ENCODE data around the gene FRS3.
"Not testable (repeated sequence)": the region's sequence is repeated elsewhere in the genome, so short reads cannot be mapped to it uniquely, and the experiment has no call there.

Gene FRS3

GRCh38 chr6:41768545-41769308 is 11.0 kb downstream of the FRS3 start:
- DNase-seq = no peak

- peak; percentile 55 for DNase-seq
Measured at GRCh38 chr6:41767112-41767833, 12.4 kb downstream of the FRS3 start.

- DNase-seq = not testable (repeated sequence)
Measured at GRCh38 chr6:41766043-41766664, 13.5 kb downstream of the FRS3 start.

- DNase-seq = no peak
Measured at GRCh38 chr6:41763470-41763869, 16.2 kb downstream of the FRS3 start.

- DNase-seq = no peak
Measured at GRCh38 chr6:41759905-41760579, 19.7 kb downstream of the FRS3 start.

GRCh38 chr6:41759106-41759904 is 20.4 kb downstream of the FRS3 start:
- DNase-seq = no peak

- DNase-seq = no peak
Measured at GRCh38 chr6:41758641-41759035, 21.1 kb downstream of the FRS3 start.

- DNase-seq = no peak
Measured at GRCh38 chr6:41757931-41758640, 21.6 kb downstream of the FRS3 start.

- no peak for DNase-seq
Measured at GRCh38 chr6:41757271-41757670, 22.4 kb downstream of the FRS3 start.

- DNase-seq = no peak
Measured at GRCh38 chr6:41756354-41756753, 23.3 kb downstream of the FRS3 start.

GRCh38 chr6:41755895-41756294 is 23.8 kb downstream of the FRS3 start:
- no peak for DNase-seq

GRCh38 chr6:41750374-41750773 is 29.3 kb downstream of the FRS3 start:
- DNase-seq = no peak

- DNase-seq = no peak
Measured at GRCh38 chr6:41748542-41748941, 31.2 kb downstream of the FRS3 start.

- DNase-seq = no peak
Measured at GRCh38 chr6:41748102-41748477, 31.6 kb downstream of the FRS3 start.

- DNase-seq = no peak
Measured at GRCh38 chr6:41747256-41748101, 32.2 kb downstream of the FRS3 start, which contains the start of gene PGC. TSS of gene PGC (minus strand) at chr6:41747397. CDS start at chr6:41747334, 63 bp downstream.

GRCh38 chr6:41746107-41746506 is 33.6 kb downstream of the FRS3 start:
- no peak for DNase-seq

- DNase-seq = no peak
Measured at GRCh38 chr6:41744236-41744787, 35.4 kb downstream of the FRS3 start.

GRCh38 chr6:41743406-41744235 is 36.1 kb downstream of the FRS3 start:
- no peak for DNase-seq
